K562 (cell line): ENCODE measurements around the gene PRKCQ.

Source experiments
- NFIC ChIP-seq: fragments of 450-650 bp; IDR thresholded peaks from 2 replicates; pipeline ENCODE4 v1.6.1; 2017; ENCODE audit warnings: mild to moderate bottlenecking, inconsistent platforms
- POLR2AphosphoS5 ChIP-seq: IDR thresholded peaks from 2 replicates; pipeline ENCODE4 v1.6.1; 2011; ENCODE audit warnings: mild to moderate bottlenecking, low read depth, low read length, moderate library complexity; ENCODE audit not compliant: control insufficient read depth, insufficient read depth
- RAD21 ChIP-seq, 2 experiments: fragments of 250-450 bp in 1 of 2; fragments of 450-650 bp in 1 of 2; sonication (Bioruptor Pico) in 1 of 2; formaldehyde crosslinking in 1 of 2; IDR thresholded peaks in 1 of 2; conservative IDR thresholded peaks in 1 of 2; 2 replicates each; pipeline versions ENCODE4 v1.4.0 to v1.8.0; 2020 to 2022; ENCODE audit warnings: mild to moderate bottlenecking in 2 of 2, moderate library complexity in 1 of 2
- TF ChIP-seq, protein P1 (sequence below), 2 experiments: fragments of 200-800 bp in 1 of 2; sonication (Bioruptor generic) in 1 of 2; sonication (generic) in 1 of 2; formaldehyde crosslinking in 1 of 2; IDR thresholded peaks in 1 of 2; conservative IDR thresholded peaks in 1 of 2; 2 replicates each; pipeline versions ENCODE4 v1.5.0 to v1.6.1; 2016 to 2020; ENCODE audit warnings: missing compliant biosample characterization in 1 of 2, missing genetic modification characterization in 1 of 2, missing genetic modification reagents in 1 of 2
- TF ChIP-seq, protein P2 (sequence below), 3 experiments: IDR thresholded peaks in 2 of 3; conservative IDR thresholded peaks in 1 of 3; 2 replicates each; pipeline ENCODE4 v1.5.1; 2011 to 2012; ENCODE audit warnings: low read length in 3 of 3, mild to moderate bottlenecking in 3 of 3, control low read depth in 2 of 3, improper control_type of control experiment in 1 of 3, inconsistent platforms in 1 of 3, low read depth in 1 of 3, mixed read lengths in 1 of 3, moderate library complexity in 1 of 3; ENCODE audit not compliant: insufficient read depth in 2 of 3
- TF ChIP-seq, protein P3 (sequence below): IDR thresholded peaks from 2 replicates; pipeline ENCODE4 v1.6.1; 2012; ENCODE audit warnings: low read depth, low read length, improper control_type of control experiment, borderline replicate concordance

DNA sequence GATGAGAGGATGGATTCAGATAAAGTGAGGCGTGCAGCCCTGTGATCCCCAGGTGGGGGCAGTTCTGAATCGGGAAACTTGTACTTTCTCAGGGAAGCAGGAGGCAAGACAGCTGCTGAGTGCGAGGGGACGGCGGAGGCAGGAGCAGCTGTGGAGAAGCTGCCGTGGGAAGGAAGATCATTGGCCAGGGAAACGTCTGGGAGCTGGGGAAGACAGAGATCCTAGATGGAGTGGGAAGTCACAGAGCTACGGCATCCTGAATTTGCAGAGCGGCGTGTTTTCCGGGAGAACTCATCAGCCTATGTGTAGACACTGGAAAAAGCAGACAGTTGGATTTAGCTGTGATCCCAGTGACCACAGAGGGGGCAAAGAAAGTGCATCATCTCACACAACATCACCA lies 9.2 kb downstream of the PRKCQ start:
- TF ChIP-seq, protein P1, sequence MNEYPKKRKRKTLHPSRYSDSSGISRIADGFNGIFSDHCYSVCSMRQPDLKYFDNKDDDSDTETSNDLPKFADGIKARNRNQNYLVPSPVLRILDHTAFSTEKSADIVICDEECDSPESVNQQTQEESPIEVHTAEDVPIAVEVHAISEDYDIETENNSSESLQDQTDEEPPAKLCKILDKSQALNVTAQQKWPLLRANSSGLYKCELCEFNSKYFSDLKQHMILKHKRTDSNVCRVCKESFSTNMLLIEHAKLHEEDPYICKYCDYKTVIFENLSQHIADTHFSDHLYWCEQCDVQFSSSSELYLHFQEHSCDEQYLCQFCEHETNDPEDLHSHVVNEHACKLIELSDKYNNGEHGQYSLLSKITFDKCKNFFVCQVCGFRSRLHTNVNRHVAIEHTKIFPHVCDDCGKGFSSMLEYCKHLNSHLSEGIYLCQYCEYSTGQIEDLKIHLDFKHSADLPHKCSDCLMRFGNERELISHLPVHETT (CRISPR knock-in tag; conservative IDR thresholded peaks at IDR 0.05 in 1 of 2, IDR thresholded peaks at IDR 0.05 in 1 of 2) = no peak
- TF ChIP-seq POLR2AphosphoS5 (no peak), RAD21 (CRISPR knock-in tag; conservative IDR thresholded peaks at IDR 0.05 in 1 of 2, IDR thresholded peaks at IDR 0.05 in 1 of 2) (no peak), NFIC (no peak)
- TF ChIP-seq, protein P2, sequence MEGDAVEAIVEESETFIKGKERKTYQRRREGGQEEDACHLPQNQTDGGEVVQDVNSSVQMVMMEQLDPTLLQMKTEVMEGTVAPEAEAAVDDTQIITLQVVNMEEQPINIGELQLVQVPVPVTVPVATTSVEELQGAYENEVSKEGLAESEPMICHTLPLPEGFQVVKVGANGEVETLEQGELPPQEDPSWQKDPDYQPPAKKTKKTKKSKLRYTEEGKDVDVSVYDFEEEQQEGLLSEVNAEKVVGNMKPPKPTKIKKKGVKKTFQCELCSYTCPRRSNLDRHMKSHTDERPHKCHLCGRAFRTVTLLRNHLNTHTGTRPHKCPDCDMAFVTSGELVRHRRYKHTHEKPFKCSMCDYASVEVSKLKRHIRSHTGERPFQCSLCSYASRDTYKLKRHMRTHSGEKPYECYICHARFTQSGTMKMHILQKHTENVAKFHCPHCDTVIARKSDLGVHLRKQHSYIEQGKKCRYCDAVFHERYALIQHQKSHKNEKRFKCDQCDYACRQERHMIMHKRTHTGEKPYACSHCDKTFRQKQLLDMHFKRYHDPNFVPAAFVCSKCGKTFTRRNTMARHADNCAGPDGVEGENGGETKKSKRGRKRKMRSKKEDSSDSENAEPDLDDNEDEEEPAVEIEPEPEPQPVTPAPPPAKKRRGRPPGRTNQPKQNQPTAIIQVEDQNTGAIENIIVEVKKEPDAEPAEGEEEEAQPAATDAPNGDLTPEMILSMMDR (IDR thresholded peaks at IDR 0.05 in 2 of 3, conservative IDR thresholded peaks at IDR 0.05 in 1 of 3; ENCODE audit: insufficient read depth in 2 of 3, low read depth in 1 of 3, low read length in 3 of 3) = no peak
- TF ChIP-seq, protein P3, sequence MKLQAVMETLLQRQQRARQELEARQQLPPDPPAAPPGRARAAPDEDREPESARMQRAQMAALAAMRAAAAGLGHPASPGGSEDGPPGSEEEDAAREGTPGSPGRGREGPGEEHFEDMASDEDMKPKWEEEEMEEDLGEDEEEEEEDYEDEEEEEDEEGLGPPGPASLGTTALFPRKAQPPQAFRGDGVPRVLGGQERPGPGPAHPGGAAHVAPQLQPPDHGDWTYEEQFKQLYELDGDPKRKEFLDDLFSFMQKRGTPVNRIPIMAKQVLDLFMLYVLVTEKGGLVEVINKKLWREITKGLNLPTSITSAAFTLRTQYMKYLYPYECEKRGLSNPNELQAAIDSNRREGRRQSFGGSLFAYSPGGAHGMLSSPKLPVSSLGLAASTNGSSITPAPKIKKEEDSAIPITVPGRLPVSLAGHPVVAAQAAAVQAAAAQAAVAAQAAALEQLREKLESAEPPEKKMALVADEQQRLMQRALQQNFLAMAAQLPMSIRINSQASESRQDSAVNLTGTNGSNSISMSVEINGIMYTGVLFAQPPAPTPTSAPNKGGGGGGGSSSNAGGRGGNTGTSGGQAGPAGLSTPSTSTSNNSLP = no peak
